Vagina (tissue), 2 donors: ENCODE data around the gene SHF. TPM values are rescaled to one million over a fixed set of nuclear protein-coding genes. Genes with fewer than 3 reads are reported as not detected.
A peak's percentile ranks its signal among the peaks of the same experiment; 100 is the strongest.

Source experiments
- DNase-seq, 2 donors: peaks; one replicate each; pipeline ENCODE4 v3.0.0-alpha.2; 2017; ENCODE audit errors: extremely low spot score in 2 of 2
- H3K27ac ChIP-seq: fragments of 200-600 bp; sonication (generic); one replicate; pipeline ENCODE4 v1.5.1; 2019
- H3K27me3 ChIP-seq: fragments of 200-600 bp; sonication (generic); one replicate; pipeline ENCODE4 v1.5.1; 2019
- H3K36me3 ChIP-seq, 2 donors: fragments of 200-600 bp; sonication (generic); one replicate each; pipeline ENCODE4 v1.5.1; 2017 to 2019
- H3K4me1 ChIP-seq: fragments of 200-600 bp; sonication (generic); one replicate; pipeline ENCODE4 v1.5.1; 2019
- H3K4me3 ChIP-seq, 2 donors: fragments of 200-600 bp; sonication (generic); 1 replicate in 1 of 2; 2 replicates in 1 of 2; pipeline ENCODE4 v1.5.1; 2016 to 2019
- H3K9me3 ChIP-seq: fragments of 200-600 bp; sonication (generic); one replicate; pipeline ENCODE4 v1.5.1; 2019
- CTCF ChIP-seq, 3 experiments: fragments of 450-650 bp in 2 of 3; fragments of 200-600 bp in 1 of 3; sonication (generic) in 1 of 3; IDR thresholded peaks; one replicate each; pipeline ENCODE4 v1.5.1; 2017 to 2019; ENCODE audit warnings: antibody characterized with exemption in 3 of 3, mild to moderate bottlenecking in 2 of 3, moderate library complexity in 2 of 3
- POLR2A ChIP-seq, 2 donors: fragments of 450-650 bp; IDR thresholded peaks; one replicate each; pipeline ENCODE4 v1.6.1; 2017; ENCODE audit warnings: antibody characterized with exemption in 2 of 2, mild to moderate bottlenecking in 2 of 2, moderate library complexity in 2 of 2
- POLR2AphosphoS5 ChIP-seq, 2 donors: sonication (generic); formaldehyde crosslinking; IDR thresholded peaks; one replicate each; pipeline ENCODE4 v1.9.0; 2017; ENCODE audit warnings: antibody characterized with exemption in 2 of 2, mild to moderate bottlenecking in 2 of 2, low read depth in 1 of 2; ENCODE audit not compliant: insufficient read depth in 1 of 2
- intact Hi-C: fragments of 100-400 bp; cut with DNase I; formaldehyde crosslinking; loops from one replicate; pipeline ENCODE4 v1.15.1; 2023
- total RNA-seq: library from RNA; depleted of rRNA; stranded (reverse); fragments of >200 nt; gene quantifications from one replicate; pipeline ENCODE4 v1.2.3, GENCODE V29; 2016

SHF gene
- total RNA-seq, 1 donor from 2014 or later = 15.0 TPM

GRCh38 chr15:45185069-45185779 lies 2.5 kb downstream of the SHF start:
- Histone ChIP-seq H3K27ac (peak overlapping the region; percentile 96), H3K4me3 (peak overlapping the region in 1 of 2 donors; percentile 11), H3K9me3 (no peaks in the 10 kb centered on the region), H3K36me3 (no peaks in the 10 kb centered on the region), H3K4me1 (peaks cover 67% of the 10 kb centered on the region), H3K27me3 (no peaks in the 10 kb centered on the region)
- TF ChIP-seq POLR2AphosphoS5 (IDR thresholded peaks at IDR 0.05; ENCODE audit: insufficient read depth in 1 of 2, low read depth in 1 of 2) = no peak
- TF ChIP-seq CTCF (IDR thresholded peaks at IDR 0.05) = no peak
- TF ChIP-seq POLR2A (IDR thresholded peaks at IDR 0.05) = no peak
- no peak for DNase-seq
- intact Hi-C loops = no loop called here

- TF ChIP-seq POLR2A (IDR thresholded peaks at IDR 0.05) (no peak), CTCF (IDR thresholded peaks at IDR 0.05) (no peak), POLR2AphosphoS5 (IDR thresholded peaks at IDR 0.05; ENCODE audit: insufficient read depth in 1 of 2, low read depth in 1 of 2) (no peak)
- intact Hi-C loops = no loop called here
- H3K4me1 ChIP-seq = peaks cover 68% of the 10 kb centered on the region
- no peak overlapping the region for H3K4me3 ChIP-seq
- H3K36me3 ChIP-seq = no peaks in the 10 kb centered on the region
- H3K27ac ChIP-seq = no peak overlapping the region
- H3K9me3 ChIP-seq = no peaks in the 10 kb centered on the region
- H3K27me3 ChIP-seq = no peaks in the 10 kb centered on the region
- no peak for DNase-seq
Observed at GRCh38 chr15:45184562-45185041, 3.2 kb downstream of the SHF start.

- peaks cover 75% of the 10 kb centered on the region for H3K4me1 ChIP-seq
- no peak for DNase-seq
- intact Hi-C loops = no loop called here
- no peaks in the 10 kb centered on the region for H3K9me3 ChIP-seq
- no peaks in the 10 kb centered on the region for H3K36me3 ChIP-seq
- TF ChIP-seq POLR2AphosphoS5 (IDR thresholded peaks at IDR 0.05; ENCODE audit: insufficient read depth in 1 of 2, low read depth in 1 of 2) (no peak), POLR2A (IDR thresholded peaks at IDR 0.05) (no peak), CTCF (IDR thresholded peaks at IDR 0.05) (no peak)
- H3K27ac ChIP-seq = no peak overlapping the region
- H3K4me3 ChIP-seq = no peak overlapping the region
- H3K27me3 ChIP-seq = no peaks in the 10 kb centered on the region
Observed at GRCh38 chr15:45183511-45183910, 4.3 kb downstream of the SHF start.

- H3K4me3 ChIP-seq = no peak overlapping the region
- intact Hi-C loops = no loop called here
Observed at GRCh38 chr15:45182996-45183395, 4.8 kb downstream of the SHF start.

More at GRCh38 chr15:45182996-45183395, 4.8 kb downstream of the SHF start:
- no peak for DNase-seq
- TF ChIP-seq POLR2AphosphoS5 (IDR thresholded peaks at IDR 0.05; ENCODE audit: insufficient read depth in 1 of 2, low read depth in 1 of 2) (no peak), CTCF (IDR thresholded peaks at IDR 0.05) (no peak), POLR2A (IDR thresholded peaks at IDR 0.05) (no peak)
- H3K36me3 ChIP-seq = no peaks in the 10 kb centered on the region
- H3K4me1 ChIP-seq = peaks cover 71% of the 10 kb centered on the region
- no peak overlapping the region for H3K27ac ChIP-seq
- H3K27me3 ChIP-seq = no peaks in the 10 kb centered on the region
- no peaks in the 10 kb centered on the region for H3K9me3 ChIP-seq
